GM12878 (cell line): ENCODE measurements around the gene LOX. TPM values are rescaled to one million over a fixed set of nuclear protein-coding genes. Genes with fewer than 3 reads are reported as not detected.

ENCODE experiments used
- ATAC-seq: fragments of 200-7000 bp; cut with Tn5 transposase; 3 replicates; pipeline ENCODE4 v1.9.1; 2020; ENCODE audit warnings: mild to moderate bottlenecking, moderate library complexity
- BruUV-seq: library from RNA; stranded (reverse); fragments of 400-500 nt; replicated peaks from 2 replicates; lab custom pipeline; 2021; lab: Mats Ljungman, UMichigan
- CTCF ChIA-PET: fragments of 300-600 bp; sonication (Branson Sonifier 250); formaldehyde crosslinking; extraction: SDS; loops from one replicate; lab custom pipeline; 2021; ENCODE audit warnings: inconsistent platforms; lab: Yijun Ruan, JAX
- POLR2A ChIA-PET: fragments of 350-600 bp; formaldehyde crosslinking; extraction: SDS; loops from one replicate; lab custom pipeline; 2021; ENCODE audit warnings: inconsistent platforms; lab: Charles Lee
- RAD21 ChIA-PET: fragments of 300-600 bp; sonication (Branson Sonifier 250); formaldehyde crosslinking; loops from one replicate; lab custom pipeline; 2023; ENCODE audit warnings: antibody characterized with exemption; ENCODE audit not compliant: unreplicated experiment; lab: Charles Lee
- SMC1A ChIA-PET: fragments of 300-600 bp; sonication (Branson Sonifier 250); formaldehyde crosslinking; loops from one replicate; lab custom pipeline; 2023; ENCODE audit not compliant: unreplicated experiment, uncharacterized antibody; lab: Charles Lee
- DNase-seq: peaks from one replicate; pipeline ENCODE4 v3.0.0-alpha.2; 2011; ENCODE audit warnings: low read depth, low spot score
- FAIRE-seq: peaks from 3 replicates; lab custom pipeline; 2011; peaks lifted over from hg19 to GRCh38; lab: Jason Lieb, UNC
- H2AFZ ChIP-seq: 2 replicates; pipeline ENCODE4 v1.6.0; 2011; ENCODE audit warnings: low read depth, low read length, control low read depth; ENCODE audit not compliant: control insufficient read depth
- H3K27ac ChIP-seq: 2 replicates; pipeline ENCODE4 v1.5.1; 2011; ENCODE audit warnings: control low read depth; ENCODE audit not compliant: control insufficient read depth, insufficient read depth
- H3K27me3 ChIP-seq, 2 experiments: replicated peaks in 1 of 2; 2 replicates each; pipeline versions ENCODE4 v1.6.0 to v1.6.1; 2011; ENCODE audit warnings: low read length in 1 of 2; ENCODE audit not compliant: control insufficient read depth in 2 of 2, insufficient read depth in 2 of 2
- H3K36me3 ChIP-seq, 2 experiments: 2 replicates each; pipeline ENCODE4 v1.5.1; 2011; ENCODE audit warnings: low read length in 1 of 2; ENCODE audit not compliant: control insufficient read depth in 2 of 2, insufficient read depth in 2 of 2
- H3K4me1 ChIP-seq: 2 replicates; pipeline ENCODE4 v1.6.1; 2011; ENCODE audit warnings: mild to moderate bottlenecking, low read length, moderate library complexity, mixed read lengths; ENCODE audit not compliant: control insufficient read depth, insufficient read depth
- H3K4me2 ChIP-seq: 2 replicates; pipeline ENCODE4 v1.6.0; 2011; ENCODE audit warnings: control low read depth; ENCODE audit not compliant: control insufficient read depth, insufficient read depth
- H3K4me3 ChIP-seq: fragments of 200-600 bp; sonication (generic); 2 replicates; pipeline ENCODE4 v1.5.1; 2016
- H3K79me2 ChIP-seq: 2 replicates; pipeline ENCODE4 v1.6.0; 2011; ENCODE audit warnings: low read length; ENCODE audit not compliant: control insufficient read depth, insufficient read depth
- H3K9ac ChIP-seq: 2 replicates; pipeline ENCODE4 v1.8.0; 2011; ENCODE audit warnings: low read length, control low read depth, mixed read lengths; ENCODE audit not compliant: control insufficient read depth, insufficient read depth
- H3K9me3 ChIP-seq: replicated peaks from 3 replicates; pipeline ENCODE4 v1.5.1; 2011; ENCODE audit warnings: mild to moderate bottlenecking, low read length; ENCODE audit not compliant: control insufficient read depth, insufficient read depth
- H4K20me1 ChIP-seq: 2 replicates; pipeline ENCODE4 v1.6.0; 2011; ENCODE audit not compliant: control insufficient read depth, insufficient read depth
- CEBPB ChIP-seq, 2 experiments: fragments of 150-350 bp in 1 of 2; IDR thresholded peaks; 2 replicates each; pipeline ENCODE4 v1.6.1; 2012 to 2014; ENCODE audit warnings: low read depth in 2 of 2, low read length in 2 of 2, borderline replicate concordance in 1 of 2, inconsistent platforms in 1 of 2
- E4F1 ChIP-seq: fragments of 450-650 bp; IDR thresholded peaks from 2 replicates; pipeline ENCODE4 v1.6.1; 2018; ENCODE audit warnings: borderline replicate concordance, mild to moderate bottlenecking; ENCODE audit not compliant: partially characterized antibody
- PAX5 ChIP-seq: IDR thresholded peaks from 2 replicates; pipeline ENCODE4 v1.6.1; 2011; ENCODE audit warnings: low read depth, low read length, borderline replicate concordance
- ZNF687 ChIP-seq: fragments of 450-650 bp; IDR thresholded peaks from 2 replicates; pipeline ENCODE4 v1.6.1; 2017; ENCODE audit warnings: mild to moderate bottlenecking, moderate library complexity
- WGBS: methylation state at CpG from one replicate; pipeline ENCODE4 v1.1.6; 2016; ENCODE audit warnings: low lambda C conversion rate; ENCODE audit not compliant: insufficient replicate concordance, insufficient coverage; ENCODE audit errors: missing lambda C conversion rate; 5-methylcytosine and 5-hydroxymethylcytosine counted together
- in situ Hi-C: fragments of 300-500 bp; cut with MboI; formaldehyde crosslinking; loops from 9 replicates; pipeline ENCODE4 v1.14.3; 2018; ENCODE audit warnings: mixed read lengths
- intact Hi-C: fragments of 100-400 bp; cut with micrococcal nuclease; formaldehyde crosslinking; loops from one replicate; pipeline ENCODE4 v1.14.2; 2022; ENCODE audit not compliant: unreplicated experiment
- polyA plus RNA-seq, 11 experiments: library from polyadenylated mRNA; depleted of rRNA in 4 of 11; unstranded in 6 of 11; stranded (reverse) in 5 of 11; fragments of >200 nt; fragmentation: Nextera tagmentation in 4 of 11; fragmentation: Illumina TruSeq in 1 of 11; extraction: Ambion mirVana in 4 of 11; extraction: Trizol in 1 of 11; gene quantifications; 1 replicate in 1 of 11; 2 replicates in 10 of 11; pipeline versions ENCODE4 v1.2.1 to v1.2.3, GENCODE V29; 2011 to 2016; ENCODE audit warnings: inconsistent platforms in 2 of 11, missing spikeins in 2 of 11, low read depth in 1 of 11
- total RNA-seq, 4 experiments: library from RNA; depleted of rRNA in 3 of 4; stranded (reverse); fragments of >200 nt in 3 of 4; fragmentation: Illumina TruSeq in 1 of 4; extraction: Trizol in 1 of 4; gene quantifications; 2 replicates each; pipeline versions ENCODE4 v1.2.1 to v1.2.3, GENCODE V29; 2013 to 2021

Gene LOX
- total and polyA plus RNA-seq, 10 of the 15 experiments (the other 5 are each of a cell fraction or from before 2014, with no cell fraction given) = 0.03 to 0.69 (median 0.07) TPM; not detected in 1

GRCh38 chr5:122112063-122112462 lies 34.0 kb upstream of the LOX start:
- TF ChIP-seq E4F1 = no peak
- no peak for TF ChIP-seq ZNF687
- TF ChIP-seq PAX5 = no peak
- TF ChIP-seq CEBPB (IDR thresholded peaks at IDR 0.05; ENCODE audit: borderline replicate concordance in 1 of 2, low read depth in 2 of 2, low read length in 2 of 2) = no peak
- RAD21 ChIA-PET = no interaction called here
- no peak overlapping the region for H3K27ac ChIP-seq
- POLR2A ChIA-PET = no interaction called here
- CTCF ChIA-PET = interaction anchor here (3.0 kb wide), 1 partner anchor 10 kb away, joined by 14 read pairs; no protein-coding TSS in a partner anchor
- intact Hi-C loops = no loop called here
- no peaks in the 10 kb centered on the region for H3K4me1 ChIP-seq
- no peak overlapping the region for H3K4me3 ChIP-seq
- no peak overlapping the region for H3K4me2 ChIP-seq
- H2AFZ ChIP-seq = no peak overlapping the region
- no peak for DNase-seq
- no TSS peak for BruUV-seq
- no peaks in the 10 kb centered on the region for H3K79me2 ChIP-seq
- no peak overlapping the region for H3K9ac ChIP-seq
- no peaks in the 10 kb centered on the region for H3K36me3 ChIP-seq
- no peaks in the 10 kb centered on the region for H3K9me3 ChIP-seq
- ATAC-seq = no peak
- no peaks in the 10 kb centered on the region for H3K27me3 ChIP-seq
- 23% methylated on average over 3 of the region's 3 CpGs for WGBS
- in situ Hi-C loops = no loop called here
- SMC1A ChIA-PET = no interaction called here
- no peaks in the 10 kb centered on the region for H4K20me1 ChIP-seq
- FAIRE-seq = no peak
